ENCODE results near the gene CHCHD1. TPM values are rescaled to one million over a fixed set of nuclear protein-coding genes. Genes with fewer than 3 reads are reported as not detected.

The CHCHD1 gene
- total and polyA plus RNA-seq, 3 experiments from 2014 or later: 35.8 to 52.6 (median 37.2) TPM

- peak overlapping the region in 3 of 7 donors; percentile 44 to 100 (median 81) for H3K4me3 Mint-ChIP-seq
- CTCF ChIA-PET: interaction anchor here (3.1 to 3.2 kb wide), 2 partner anchors 11 to 30 kb away, joined by 19 to 22 read pairs; a partner anchor contains a TSS
These were observed 39.5 kb upstream of the CHCHD1 start for GRCh38 chr10:73742454-73742734.

GRCh38 chr10:73743327-73743904 lies 38.4 kb upstream of the CHCHD1 start:
- H3K27ac ChIP-seq (ENCODE audit: low read depth, low read length): peak overlapping the region; percentile 91
- H3K4me3 ChIP-seq (ENCODE audit: low read length): peak overlapping the region; percentile 61
- peaks cover 31% of the 10 kb centered on the region for H3K4me1 ChIP-seq (ENCODE audit: insufficient read depth, low read length)
- ChIA-PET CTCF (interaction anchor here (0.6 to 4.9 kb wide), 9 partner anchors 8 to 136 kb away, joined by 3 to 26 read pairs (median 5); partner anchors contain the start of genes CHCHD1 and ZSWIM8), POLR2A (interaction anchor here (0.7 to 3.0 kb wide), 10 partner anchors 13 to 248 kb away, joined by 3 to 32 read pairs (median 8); partner anchors contain the start of genes PPP3CB and ZSWIM8)
- peak overlapping the region; percentile 98 to 100 (median 99) for H3K4me3 Mint-ChIP-seq
- peaks cover 0 to 31% (median 0%) of the 10 kb centered on the region in 3 donors for H3K36me3 Mint-ChIP-seq
- no peaks in the 10 kb centered on the region for H3K27me3 Mint-ChIP-seq
- no peaks in the 10 kb centered on the region for H3K9me3 ChIP-seq (ENCODE audit: low read length)
- H3K36me3 ChIP-seq (ENCODE audit: insufficient read depth, low read length): peaks cover 8% of the 10 kb centered on the region
- no peaks in the 10 kb centered on the region for H3K9me3 Mint-ChIP-seq
- H3K27ac Mint-ChIP-seq: peak overlapping the region; percentile 99 to 100 (median 100)
- H3K27me3 ChIP-seq (ENCODE audit: insufficient read depth, low read length, poor library complexity, severe bottlenecking): no peaks in the 10 kb centered on the region
- no peak for DNase-seq
- peaks cover 28 to 41% (median 40%) of the 10 kb centered on the region in 3 donors for H3K4me1 Mint-ChIP-seq

More at GRCh38 chr10:73742454-73742734, 39.5 kb upstream of the CHCHD1 start:
- H3K9me3 Mint-ChIP-seq: no peaks in the 10 kb centered on the region
- no peaks in the 10 kb centered on the region for H3K27me3 ChIP-seq (ENCODE audit: insufficient read depth, low read length, poor library complexity, severe bottlenecking)
- no peak overlapping the region for H3K27ac ChIP-seq (ENCODE audit: low read depth, low read length)
- H3K27me3 Mint-ChIP-seq: no peaks in the 10 kb centered on the region
- peak overlapping the region in 4 of 8 donors; percentile 81 to 100 (median 100) for H3K27ac Mint-ChIP-seq
- DNase-seq: no peak
- peaks cover 31% of the 10 kb centered on the region for H3K4me1 ChIP-seq (ENCODE audit: insufficient read depth, low read length)
- no peaks in the 10 kb centered on the region for H3K9me3 ChIP-seq (ENCODE audit: low read length)
- POLR2A ChIA-PET: interaction anchor here (0.6 to 3.0 kb wide), 4 partner anchors 12 to 77 kb away, joined by 4 to 32 read pairs (median 10); no protein-coding TSS in a partner anchor
- peaks cover 0 to 33% (median 0%) of the 10 kb centered on the region in 3 donors for H3K36me3 Mint-ChIP-seq
- H3K4me3 ChIP-seq (ENCODE audit: low read length): no peak overlapping the region
- H3K36me3 ChIP-seq (ENCODE audit: insufficient read depth, low read length): peaks cover 8% of the 10 kb centered on the region
- H3K4me1 Mint-ChIP-seq: peaks cover 28 to 41% (median 40%) of the 10 kb centered on the region in 3 donors

DNA sequence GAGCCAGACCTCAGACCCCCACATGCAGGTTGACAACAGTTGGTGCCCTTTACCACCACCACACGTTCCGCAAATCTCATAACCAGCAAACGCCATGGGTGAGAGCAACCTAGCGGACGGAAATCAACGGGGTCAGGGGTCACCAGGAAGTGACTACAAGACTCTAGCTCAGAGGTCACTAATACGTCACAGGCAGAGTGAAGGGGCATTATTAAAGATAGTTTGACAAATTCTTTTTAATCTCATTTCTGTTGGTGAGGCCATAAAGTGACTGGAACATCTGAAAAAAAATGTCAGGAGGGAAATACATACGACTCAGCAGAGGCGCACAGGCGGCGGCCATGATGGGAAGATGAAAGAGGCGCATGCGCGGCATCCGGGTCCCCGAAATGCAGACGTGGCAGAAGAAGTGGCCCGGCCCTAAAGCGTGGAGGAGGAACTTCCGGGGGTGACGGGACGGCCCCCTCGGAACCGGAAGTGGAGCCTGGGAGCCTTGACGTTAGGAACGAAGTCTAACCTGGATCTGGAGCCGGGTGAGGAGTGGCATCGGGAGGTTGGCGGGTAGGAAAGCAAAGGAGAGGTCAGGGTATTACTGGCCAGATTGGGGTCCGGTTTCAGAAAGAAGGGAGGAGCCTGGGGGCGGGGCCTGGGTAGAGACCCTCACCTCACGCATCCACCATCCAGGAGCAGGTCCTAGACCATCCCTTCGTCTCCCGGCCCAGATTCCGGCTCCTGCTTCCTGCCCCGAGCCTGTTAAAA lies 37.8 kb upstream of the CHCHD1 start, which contains the start of gene SEC24C:
SEC24C (plus strand) TSS at position 468 of the 759 bp plus-strand sequence. CDS start 2,461 bp downstream, outside the sequence.
- H3K9me3 ChIP-seq (ENCODE audit: low read length): no peaks in the 10 kb centered on the region
- peaks cover 37% of the 10 kb centered on the region for H3K4me1 ChIP-seq (ENCODE audit: insufficient read depth, low read length)
- POLR2A ChIA-PET: interaction anchor here (0.7 to 3.0 kb wide), 11 partner anchors 13 to 248 kb away, joined by 3 to 32 read pairs (median 6); partner anchors contain the start of genes PPP3CB and ZSWIM8
- H3K4me1 Mint-ChIP-seq: peaks cover 32 to 45% (median 44%) of the 10 kb centered on the region in 3 donors
- peak within 1 kb of the TSS; percentile 99 to 100 (median 100) for H3K27ac Mint-ChIP-seq
- DNase-seq: peak; percentile 92 to 97 (median 95)
- peak within 1 kb of the TSS; percentile 91 for H3K27ac ChIP-seq (ENCODE audit: low read depth, low read length)
- peaks cover 11% of the 10 kb centered on the region for H3K36me3 ChIP-seq (ENCODE audit: insufficient read depth, low read length)
- peak within 1 kb of the TSS; percentile 61 for H3K4me3 ChIP-seq (ENCODE audit: low read length)
- H3K27me3 ChIP-seq (ENCODE audit: insufficient read depth, low read length, poor library complexity, severe bottlenecking): no peaks in the 10 kb centered on the region
- H3K36me3 Mint-ChIP-seq: peaks cover 2 to 35% (median 3%) of the 10 kb centered on the region in 3 donors
- peak within 1 kb of the TSS; percentile 98 to 100 (median 99) for H3K4me3 Mint-ChIP-seq
- no peaks in the 10 kb centered on the region for H3K9me3 Mint-ChIP-seq
- CTCF ChIA-PET: interaction anchor here (0.7 to 4.9 kb wide), 8 partner anchors 9 to 136 kb away, joined by 3 to 26 read pairs (median 7); partner anchors contain the start of genes CHCHD1 and ZSWIM8
- no peaks in the 10 kb centered on the region for H3K27me3 Mint-ChIP-seq

GRCh38 chr10:73744664-73744975 lies 37.2 kb upstream of the CHCHD1 start:
- CTCF ChIA-PET: interaction anchor here (0.8 to 4.9 kb wide), 5 partner anchors 15 to 135 kb away, joined by 3 to 26 read pairs (median 9); partner anchors contain the start of gene CHCHD1
- peak overlapping the region; percentile 61 for H3K4me3 ChIP-seq (ENCODE audit: low read length)
- H3K4me1 ChIP-seq (ENCODE audit: insufficient read depth, low read length): peaks cover 42% of the 10 kb centered on the region
- Mint-ChIP-seq H3K4me3 (peak overlapping the region; percentile 98 to 100 (median 99)), H3K4me1 (peaks cover 35 to 50% (median 48%) of the 10 kb centered on the region in 3 donors), H3K27ac (peak overlapping the region; percentile 99 to 100 (median 100)), H3K9me3 (no peaks in the 10 kb centered on the region), H3K36me3 (peaks cover 4 to 36% (median 4%) of the 10 kb centered on the region in 3 donors), H3K27me3 (no peaks in the 10 kb centered on the region)
- peak overlapping the region; percentile 91 for H3K27ac ChIP-seq (ENCODE audit: low read depth, low read length)
- peak in 2 of 5 donors; percentile 31 to 50 for DNase-seq
- H3K36me3 ChIP-seq (ENCODE audit: insufficient read depth, low read length): peaks cover 14% of the 10 kb centered on the region
- POLR2A ChIA-PET: interaction anchor here (1.1 to 3.0 kb wide), 3 partner anchors 14 to 119 kb away, joined by 3 to 32 read pairs (median 4); a partner anchor contains a TSS
- no peaks in the 10 kb centered on the region for H3K27me3 ChIP-seq (ENCODE audit: insufficient read depth, low read length, poor library complexity, severe bottlenecking)
- no peaks in the 10 kb centered on the region for H3K9me3 ChIP-seq (ENCODE audit: low read length)

DNA sequence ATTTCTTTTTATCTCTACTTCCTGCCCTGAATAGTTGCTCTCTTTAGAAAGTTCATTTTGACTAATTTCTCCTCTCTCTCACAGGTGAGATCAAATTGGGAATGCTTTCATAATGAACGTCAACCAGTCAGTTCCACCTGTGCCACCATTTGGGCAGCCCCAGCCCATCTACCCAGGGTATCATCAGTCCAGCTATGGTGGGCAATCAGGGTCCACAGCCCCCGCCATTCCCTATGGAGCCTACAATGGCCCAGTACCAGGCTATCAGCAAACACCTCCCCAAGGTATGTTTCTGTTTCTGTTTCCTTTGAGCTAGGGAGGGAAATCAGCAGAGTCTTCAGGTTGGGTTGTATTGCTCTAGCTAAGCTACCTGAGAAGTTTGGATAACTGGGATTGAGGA lies 35.1 kb upstream of the CHCHD1 start:
- ChIA-PET CTCF (interaction anchor here (1.0 to 4.9 kb wide), 2 partner anchors 12 to 22 kb away, joined by 4 to 26 read pairs; no protein-coding TSS in a partner anchor), POLR2A (interaction anchor here (0.8 to 1.2 kb wide), 2 partner anchors 13 to 17 kb away, joined by 3 read pairs; no protein-coding TSS in a partner anchor)
- Mint-ChIP-seq H3K27me3 (no peaks in the 10 kb centered on the region), H3K9me3 (no peaks in the 10 kb centered on the region), H3K27ac (peak overlapping the region; percentile 46 to 88 (median 77)), H3K4me3 (peak overlapping the region in 6 of 7 donors; percentile 54 to 75 (median 70)), H3K4me1 (peaks cover 46 to 67% (median 65%) of the 10 kb centered on the region in 3 donors), H3K36me3 (peaks cover 7 to 55% (median 11%) of the 10 kb centered on the region in 3 donors)
- no peak overlapping the region for H3K27ac ChIP-seq (ENCODE audit: low read depth, low read length)
- no peak for DNase-seq
- no peaks in the 10 kb centered on the region for H3K27me3 ChIP-seq (ENCODE audit: insufficient read depth, low read length, poor library complexity, severe bottlenecking)
- no peak overlapping the region for H3K4me3 ChIP-seq (ENCODE audit: low read length)
- peaks cover 33% of the 10 kb centered on the region for H3K36me3 ChIP-seq (ENCODE audit: insufficient read depth, low read length)
- H3K4me1 ChIP-seq (ENCODE audit: insufficient read depth, low read length): peaks cover 54% of the 10 kb centered on the region
- no peaks in the 10 kb centered on the region for H3K9me3 ChIP-seq (ENCODE audit: low read length)

DNA sequence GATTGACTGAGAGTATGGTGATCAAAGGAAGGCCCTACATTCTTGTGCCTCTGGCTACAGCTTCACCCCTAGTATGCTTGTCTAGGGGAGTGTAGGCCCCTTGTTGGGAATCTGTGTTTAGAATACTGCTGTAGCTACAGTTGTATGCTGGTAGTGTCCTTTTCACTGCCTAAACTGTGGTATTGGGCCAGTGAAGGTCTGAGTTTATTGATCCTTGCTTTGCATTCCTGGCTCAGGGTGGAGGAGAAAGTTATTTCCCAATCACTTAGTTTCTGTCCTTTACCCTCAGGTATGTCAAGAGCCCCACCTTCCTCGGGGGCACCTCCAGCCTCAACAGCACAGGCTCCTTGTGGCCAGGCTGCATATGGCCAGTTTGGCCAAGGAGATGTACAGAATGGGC lies 31.0 kb upstream of the CHCHD1 start:
- Histone ChIP-seq H3K4me1 (ENCODE audit: insufficient read depth, low read length) (peaks cover 34% of the 10 kb centered on the region), H3K27me3 (ENCODE audit: insufficient read depth, low read length, poor library complexity, severe bottlenecking) (no peaks in the 10 kb centered on the region), H3K27ac (ENCODE audit: low read depth, low read length) (no peak overlapping the region), H3K9me3 (ENCODE audit: low read length) (no peaks in the 10 kb centered on the region), H3K4me3 (ENCODE audit: low read length) (no peak overlapping the region), H3K36me3 (ENCODE audit: insufficient read depth, low read length) (peaks cover 56% of the 10 kb centered on the region)
- Mint-ChIP-seq H3K4me1 (peaks cover 36 to 57% (median 53%) of the 10 kb centered on the region in 3 donors), H3K27ac (peak overlapping the region in 6 of 8 donors; percentile 27 to 91 (median 63)), H3K9me3 (no peaks in the 10 kb centered on the region), H3K27me3 (no peaks in the 10 kb centered on the region), H3K4me3 (peak overlapping the region in 1 of 7 donors; percentile 5), H3K36me3 (peaks cover 8 to 73% (median 17%) of the 10 kb centered on the region in 3 donors)
- POLR2A ChIA-PET: no interaction called here
- CTCF ChIA-PET: no interaction called here
- no peak for DNase-seq

DNA sequence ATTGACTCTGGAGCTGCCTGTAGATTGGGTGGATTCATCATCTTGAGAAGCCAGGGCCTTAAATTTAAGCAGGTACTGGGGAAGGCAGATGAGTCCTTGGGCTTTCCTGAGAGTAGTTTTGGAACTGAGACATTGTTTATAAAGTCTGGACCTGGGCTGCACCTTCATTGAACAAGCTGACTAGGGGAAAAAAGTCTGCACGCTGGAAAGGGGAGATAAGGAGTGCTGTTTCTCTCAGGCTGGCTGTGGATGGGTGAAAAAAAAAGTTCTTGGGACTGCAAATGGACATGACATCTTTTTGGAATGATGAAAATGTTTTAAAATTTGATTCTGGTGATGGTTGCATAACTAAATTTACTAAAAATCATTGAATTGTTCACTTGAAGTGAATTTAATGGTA lies 25.7 kb upstream of the CHCHD1 start:
- no peak overlapping the region for H3K4me3 Mint-ChIP-seq
- peak overlapping the region in 7 of 8 donors; percentile 54 to 85 (median 75) for H3K27ac Mint-ChIP-seq
- POLR2A ChIA-PET: no interaction called here

More for the DNA sequence above, 25.7 kb upstream of the CHCHD1 start:
- Histone ChIP-seq H3K4me3 (ENCODE audit: low read length) (no peak overlapping the region), H3K4me1 (ENCODE audit: insufficient read depth, low read length) (peaks cover 30% of the 10 kb centered on the region), H3K9me3 (ENCODE audit: low read length) (no peaks in the 10 kb centered on the region), H3K27ac (ENCODE audit: low read depth, low read length) (no peak overlapping the region), H3K27me3 (ENCODE audit: insufficient read depth, low read length, poor library complexity, severe bottlenecking) (no peaks in the 10 kb centered on the region), H3K36me3 (ENCODE audit: insufficient read depth, low read length) (peaks cover 42% of the 10 kb centered on the region)
- CTCF ChIA-PET: interaction anchor here (1.3 to 1.5 kb wide), 2 partner anchors 11 to 124 kb away, joined by 3 to 4 read pairs; no protein-coding TSS in a partner anchor
- H3K36me3 Mint-ChIP-seq: peaks cover 8 to 74% (median 16%) of the 10 kb centered on the region in 3 donors
- H3K9me3 Mint-ChIP-seq: no peaks in the 10 kb centered on the region
- H3K4me1 Mint-ChIP-seq: peaks cover 49 to 66% (median 64%) of the 10 kb centered on the region in 3 donors
- no peak for DNase-seq
- H3K27me3 Mint-ChIP-seq: no peaks in the 10 kb centered on the region

All from CD8-positive, alpha-beta memory T cell (primary cell).